ENCODE measurements around the gene TENM4.

The TENM4 gene

DNA sequence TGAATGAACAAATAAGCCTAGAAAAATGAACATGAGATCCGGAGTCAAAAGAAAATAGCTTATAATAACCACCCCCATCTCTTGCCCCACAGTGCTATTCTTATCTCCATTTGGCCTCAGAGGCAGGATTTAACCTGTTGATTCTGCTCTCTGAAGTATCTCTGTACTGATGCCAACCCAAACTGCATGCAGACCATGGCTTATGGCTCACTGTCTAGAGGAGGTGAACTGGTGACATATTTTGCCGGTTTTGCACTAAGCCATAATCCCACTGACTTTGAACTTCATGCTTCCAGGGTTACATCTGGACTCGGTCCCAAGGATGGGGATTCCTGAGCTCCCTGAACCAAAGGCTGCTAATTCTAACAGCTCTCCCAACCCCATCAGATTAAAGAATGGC, 397.1 kb downstream of the TENM4 start:
- no peak for DNase-seq

DNA sequence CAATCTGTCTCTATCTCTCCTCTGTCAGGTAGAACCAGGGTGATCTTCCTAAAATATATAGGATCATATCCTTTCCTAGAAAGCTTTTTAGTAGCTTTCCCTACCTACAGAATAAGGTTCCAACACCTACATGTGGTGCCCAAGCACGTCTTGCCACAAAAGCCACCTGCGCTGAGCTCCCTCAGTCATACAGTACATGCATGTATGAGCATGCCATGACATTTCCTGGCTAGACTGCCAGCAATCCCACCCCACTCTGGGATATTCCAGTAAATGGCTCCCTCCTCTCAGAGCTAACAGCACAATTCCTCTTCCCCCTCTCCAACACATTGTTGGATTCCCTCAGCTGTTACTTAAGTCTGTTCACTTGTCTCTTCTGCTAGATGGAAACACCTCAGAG, 398.0 kb downstream of the TENM4 start:
- no peak for DNase-seq

GRCh38 chr11:79040348-79040747, 400.5 kb downstream of the TENM4 start:
- no peak for DNase-seq

DNA sequence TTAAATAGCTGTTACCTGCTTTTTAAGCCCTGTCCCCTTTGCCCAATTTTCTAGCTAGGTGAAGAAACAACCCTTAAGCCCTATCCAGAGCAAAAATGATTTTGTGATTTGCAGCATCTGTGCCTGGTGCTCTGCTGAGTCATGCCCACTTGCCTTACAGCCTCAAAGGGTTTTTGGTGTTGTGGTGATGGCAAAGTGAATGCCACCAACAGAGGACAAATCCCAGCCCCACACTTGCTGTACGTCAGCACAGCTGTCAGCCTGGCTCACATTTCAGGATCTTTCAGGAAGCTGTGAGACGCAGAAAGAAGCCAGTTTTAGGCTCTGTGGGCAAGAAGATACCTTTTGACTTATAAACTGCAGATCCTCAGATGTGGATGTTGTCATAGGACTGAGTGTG, 401.7 kb downstream of the TENM4 start:
- no peak for DNase-seq

DNA sequence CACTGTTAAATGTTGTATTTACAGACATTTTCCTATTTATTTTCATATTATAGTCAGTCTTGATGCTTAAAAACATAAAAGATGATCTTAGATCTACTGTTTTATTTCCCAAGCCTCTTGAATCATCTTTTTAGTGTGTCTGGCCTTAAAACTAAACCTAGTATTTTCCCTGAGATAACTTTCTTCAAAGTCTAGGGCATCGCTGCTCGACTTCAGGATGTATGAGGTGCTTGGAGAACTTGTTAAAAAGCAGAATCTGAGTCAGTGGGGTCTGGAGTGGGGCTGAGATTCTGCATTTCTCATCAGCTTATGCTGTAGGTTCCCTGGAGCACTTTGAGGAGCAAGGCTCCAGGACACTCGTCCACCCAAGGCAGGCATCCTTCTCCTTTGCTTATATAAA, 404.9 kb downstream of the TENM4 start:
- no peak for DNase-seq

GRCh38 chr11:79033833-79034232, 407.0 kb downstream of the TENM4 start:
- no peak for DNase-seq

GRCh38 chr11:79030448-79030847, 410.4 kb downstream of the TENM4 start:
- DNase-seq = no peak

DNA sequence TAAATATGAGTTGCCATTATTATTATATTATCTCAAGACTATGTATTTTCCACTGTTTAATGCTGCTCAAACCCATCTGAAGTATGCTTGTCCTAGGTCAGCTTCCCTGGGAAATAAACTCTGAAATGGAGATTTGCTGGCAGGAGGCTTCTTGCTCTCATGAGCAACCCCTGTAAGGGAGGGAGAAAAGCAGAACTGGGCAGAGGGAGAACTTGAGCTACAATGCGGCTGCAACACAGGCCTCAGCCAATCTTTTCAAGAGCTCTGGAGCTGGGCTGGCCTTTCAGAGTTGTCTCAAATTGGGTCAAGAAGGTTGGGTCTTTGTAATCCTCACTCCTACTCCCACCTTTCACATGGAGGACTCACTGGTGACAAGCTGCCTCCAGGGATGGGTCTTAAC, 412.6 kb downstream of the TENM4 start:
- no peak for DNase-seq

DNA sequence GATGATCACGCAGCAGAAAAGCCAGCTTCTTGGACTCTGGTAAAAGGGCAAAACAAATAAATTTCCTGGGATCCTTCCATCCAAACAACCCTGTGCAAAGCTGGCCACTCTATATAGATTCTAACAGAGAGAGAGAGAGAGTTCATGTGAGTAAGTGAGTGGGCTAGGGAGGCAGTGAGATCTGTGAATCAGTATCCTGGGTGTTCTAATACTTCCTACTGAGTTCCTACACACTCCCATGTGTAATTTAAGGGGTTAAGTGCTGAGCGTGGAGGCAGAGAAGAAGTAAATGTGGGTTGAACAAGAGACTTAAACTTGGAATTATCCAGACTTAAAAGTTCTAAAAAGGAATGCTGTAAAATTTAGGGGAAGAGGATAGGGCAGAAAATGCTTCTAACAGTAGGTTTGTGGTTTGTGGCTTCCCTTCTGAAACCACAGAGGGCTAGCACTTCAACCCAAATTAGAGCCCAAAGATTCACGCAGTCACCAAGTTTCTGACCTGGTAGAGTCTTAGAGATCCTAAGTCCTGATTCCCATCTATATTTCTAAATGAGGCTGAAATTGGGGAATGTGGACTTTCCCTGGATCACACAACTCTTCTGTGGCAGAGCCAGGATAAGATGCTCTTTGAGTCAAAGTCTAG, 413.9 kb downstream of the TENM4 start:
- DNase-seq = no peak

DNA sequence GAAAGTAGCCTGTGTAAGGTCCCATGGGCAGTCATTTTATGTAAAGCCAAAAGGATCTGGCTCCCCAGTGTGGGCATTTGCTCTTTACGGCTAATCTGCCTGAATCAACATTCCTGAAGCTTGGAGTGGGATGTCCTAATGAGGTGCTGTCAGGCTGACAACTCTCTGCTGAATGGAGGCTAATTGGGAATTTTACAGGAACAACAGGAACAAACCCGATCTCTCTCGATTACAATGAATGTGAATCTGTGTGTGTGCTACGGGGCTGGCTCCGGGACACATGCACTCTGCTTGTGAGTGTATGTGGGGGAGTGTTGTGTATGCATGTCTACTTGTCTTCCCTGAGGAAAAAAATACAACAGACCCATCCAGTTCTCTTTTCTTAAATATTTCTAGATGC, 415.2 kb downstream of the TENM4 start:
- DNase-seq = no peak

DNA sequence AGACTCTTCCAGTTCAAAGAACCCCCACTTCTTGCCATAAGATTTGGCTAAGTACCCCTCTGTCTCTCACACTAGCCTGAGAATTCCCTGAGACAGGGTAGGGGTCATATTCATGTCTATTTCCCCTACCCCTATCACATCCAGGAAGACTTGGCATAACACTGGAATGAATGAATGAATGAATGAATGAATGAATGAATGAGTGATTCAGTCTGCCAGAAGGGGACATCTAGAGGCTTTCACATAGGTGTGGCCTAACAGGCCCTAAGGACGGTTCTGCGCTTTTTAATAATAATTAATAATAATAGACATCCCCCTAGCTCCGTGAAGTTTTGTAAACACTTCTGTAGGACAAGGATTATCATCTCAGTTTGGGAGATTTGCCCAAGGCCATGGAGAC, 415.7 kb downstream of the TENM4 start:
- no peak for DNase-seq

DNA sequence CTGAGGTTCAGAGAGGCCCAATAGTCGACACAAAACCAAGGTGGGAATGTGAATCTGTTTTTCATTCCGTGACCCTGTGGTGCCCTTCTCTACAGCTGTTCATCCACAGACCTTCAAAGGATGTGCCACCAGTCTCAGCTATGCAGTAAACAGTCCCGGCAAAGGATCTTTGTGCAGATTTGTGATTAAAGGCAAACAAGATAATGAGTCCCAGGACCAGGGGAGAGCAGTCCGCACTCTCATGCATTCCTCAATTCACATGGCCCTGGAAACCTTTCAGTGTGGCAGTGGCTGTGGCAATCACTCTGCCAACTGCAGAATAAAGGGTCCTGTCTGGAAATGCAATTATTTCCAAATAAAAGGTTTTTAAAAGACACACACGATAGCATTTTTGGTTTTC, 418.6 kb downstream of the TENM4 start:
- DNase-seq = no peak

DNA sequence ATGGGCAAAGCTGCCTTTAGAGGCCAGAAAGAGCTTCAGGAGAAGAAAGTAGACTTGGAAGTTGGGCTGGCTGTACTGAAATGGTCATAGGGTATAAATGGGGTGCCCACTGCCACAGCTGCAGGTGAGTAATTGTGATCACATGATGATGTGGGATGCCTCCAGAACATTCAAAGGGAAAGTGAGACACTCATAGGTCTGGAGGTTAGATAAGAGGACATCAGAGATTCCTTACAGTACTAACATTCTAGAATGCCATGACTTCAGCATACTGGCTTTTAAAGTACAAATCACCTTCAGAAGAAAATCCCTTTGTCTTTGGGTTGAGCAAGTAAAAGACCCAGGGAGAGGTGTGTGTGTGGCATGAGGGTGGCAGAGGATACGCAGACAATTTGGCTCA, 419.2 kb downstream of the TENM4 start:
- no peak for DNase-seq

DNA sequence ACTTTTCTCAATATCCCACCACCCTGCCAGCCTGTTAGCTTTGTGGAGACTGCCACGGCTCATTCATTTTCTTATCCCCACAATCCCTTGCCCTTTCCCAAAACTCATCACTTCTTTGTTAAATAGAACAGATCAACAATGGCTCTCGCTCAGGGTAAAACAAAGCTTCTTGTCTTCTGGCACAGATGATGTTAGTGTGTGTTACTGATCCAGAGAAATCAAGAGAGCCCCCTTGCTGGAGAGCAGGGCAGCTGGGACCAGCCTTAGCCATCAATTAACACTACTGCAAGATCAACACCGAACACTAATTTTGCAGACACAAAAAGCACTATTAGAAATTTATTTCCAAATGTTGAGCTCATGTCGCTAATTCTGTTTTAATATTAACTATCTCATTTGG, 420.9 kb downstream of the TENM4 start:
- DNase-seq = no peak

DNA sequence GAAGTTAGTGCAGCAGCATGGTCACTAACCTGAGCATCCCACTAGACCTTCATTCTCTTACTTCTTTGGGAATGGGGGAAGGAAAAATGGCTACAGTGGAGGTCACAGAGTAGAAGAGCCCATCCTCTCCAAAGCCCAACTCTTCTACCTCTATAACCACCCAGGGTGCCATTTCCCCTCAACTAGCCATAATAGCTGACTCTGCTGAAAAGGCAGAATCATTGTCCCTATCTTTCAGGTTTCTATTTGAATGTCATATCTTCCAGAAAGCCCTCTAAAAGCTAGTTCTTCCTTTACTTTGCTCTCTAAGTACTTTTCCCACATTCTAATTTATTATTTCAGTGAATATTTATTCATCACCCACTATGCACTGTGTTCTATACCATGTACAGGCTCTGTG, 421.6 kb downstream of the TENM4 start:
- no peak for DNase-seq

DNA sequence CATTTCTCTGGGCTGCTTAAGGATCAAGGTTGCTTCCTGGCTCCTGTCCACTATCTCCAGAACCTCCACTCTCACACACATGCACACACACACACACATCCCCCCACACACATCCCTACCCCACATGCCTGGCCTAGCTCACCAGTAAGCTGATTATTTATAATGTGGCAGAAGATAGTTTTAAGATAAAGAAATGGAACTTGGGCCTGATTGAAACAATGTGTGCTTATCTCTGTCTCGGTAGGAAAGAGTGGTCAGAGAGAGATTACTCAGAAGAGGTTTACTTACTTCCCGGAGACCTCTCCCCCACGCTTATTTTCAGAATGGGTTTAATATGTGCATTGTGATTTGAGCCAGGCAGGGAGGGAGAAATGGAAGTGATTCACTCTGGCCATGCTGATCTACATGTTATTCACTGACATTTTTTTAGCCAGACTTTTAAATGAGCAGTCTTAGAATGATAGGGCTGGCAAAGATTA, 422.4 kb downstream of the TENM4 start:
- DNase-seq = no peak

DNA sequence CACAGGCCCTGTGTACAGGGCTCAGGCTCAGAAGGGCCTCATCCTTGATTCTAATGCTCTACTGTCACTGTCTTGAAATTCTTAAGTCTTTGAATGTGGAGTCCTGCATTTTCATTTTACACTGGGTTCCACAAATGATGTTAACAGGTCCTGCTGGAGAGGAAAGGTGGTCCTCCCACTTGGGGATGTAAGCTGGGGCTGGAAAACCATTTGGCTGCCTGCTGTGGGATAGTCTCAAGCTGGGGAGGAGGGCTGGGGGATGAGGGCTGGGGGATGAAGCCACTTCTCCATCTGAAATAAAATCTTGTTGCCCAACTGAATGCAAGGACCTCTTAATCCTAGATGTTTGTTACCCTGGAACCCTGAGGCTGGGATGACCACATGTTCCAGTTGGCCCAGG, 423.0 kb downstream of the TENM4 start:
- DNase-seq = no peak

DNA sequence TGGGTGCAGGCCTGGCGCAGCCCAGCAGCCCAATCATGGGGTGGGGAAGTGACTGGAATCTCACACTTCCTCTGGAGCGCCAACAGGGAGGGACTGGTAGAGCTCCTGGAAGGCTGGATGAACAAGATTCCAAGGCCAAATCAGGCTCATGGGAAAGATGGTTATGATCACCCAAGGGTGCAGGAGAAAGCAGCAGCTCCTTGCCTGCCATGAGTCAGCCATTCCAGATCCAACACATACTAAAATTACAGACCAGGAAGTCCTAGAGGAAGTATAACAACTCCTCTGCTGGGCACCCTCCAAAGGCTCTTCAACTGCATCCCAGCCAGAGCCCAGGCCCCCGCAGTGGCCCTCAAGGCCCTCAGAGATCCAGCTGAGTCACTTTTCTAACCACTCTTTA, 427.3 kb downstream of the TENM4 start:
- no peak for DNase-seq

GRCh38 chr11:79011357-79011756, 429.5 kb downstream of the TENM4 start:
- DNase-seq = no peak

DNA sequence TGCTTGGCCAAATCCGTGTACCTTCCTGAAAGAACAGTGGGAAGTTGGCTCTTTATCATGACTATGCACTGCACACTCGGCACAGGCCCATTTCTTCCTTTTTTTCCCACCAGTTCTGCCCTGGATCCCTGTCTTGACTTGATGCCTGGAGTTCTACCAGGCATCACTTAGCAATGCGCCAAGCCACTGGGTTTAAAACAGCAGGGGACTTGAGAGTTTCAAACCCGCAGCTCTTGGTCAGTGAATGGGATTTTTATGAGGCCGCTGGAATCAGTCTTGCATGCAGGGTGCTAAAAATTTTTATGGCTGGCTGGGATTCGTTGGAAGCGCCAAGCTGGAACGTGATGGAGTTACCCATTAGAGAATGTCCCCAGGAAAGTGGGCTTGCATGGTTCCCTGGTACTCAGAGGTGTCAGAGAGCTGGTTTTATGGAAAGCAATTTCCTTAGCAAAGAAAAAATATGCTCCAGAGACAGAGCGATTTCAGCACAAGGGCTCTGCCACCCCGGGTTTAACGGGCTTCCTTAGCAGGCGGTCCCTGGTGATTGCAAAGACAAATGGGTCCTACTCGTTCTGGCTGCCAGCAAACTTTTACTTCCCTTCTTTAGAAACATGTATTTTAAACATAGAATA, 432.9 kb downstream of the TENM4 start:
- no peak for DNase-seq

GRCh38 chr11:79006854-79007253, 434.0 kb downstream of the TENM4 start:
- DNase-seq = no peak

- DNase-seq = no peak
These were observed 444.8 kb downstream of the TENM4 start for GRCh38 chr11:78996007-78996406.

GRCh38 chr11:78995171-78995570, 445.7 kb downstream of the TENM4 start:
- no peak for DNase-seq

DNA sequence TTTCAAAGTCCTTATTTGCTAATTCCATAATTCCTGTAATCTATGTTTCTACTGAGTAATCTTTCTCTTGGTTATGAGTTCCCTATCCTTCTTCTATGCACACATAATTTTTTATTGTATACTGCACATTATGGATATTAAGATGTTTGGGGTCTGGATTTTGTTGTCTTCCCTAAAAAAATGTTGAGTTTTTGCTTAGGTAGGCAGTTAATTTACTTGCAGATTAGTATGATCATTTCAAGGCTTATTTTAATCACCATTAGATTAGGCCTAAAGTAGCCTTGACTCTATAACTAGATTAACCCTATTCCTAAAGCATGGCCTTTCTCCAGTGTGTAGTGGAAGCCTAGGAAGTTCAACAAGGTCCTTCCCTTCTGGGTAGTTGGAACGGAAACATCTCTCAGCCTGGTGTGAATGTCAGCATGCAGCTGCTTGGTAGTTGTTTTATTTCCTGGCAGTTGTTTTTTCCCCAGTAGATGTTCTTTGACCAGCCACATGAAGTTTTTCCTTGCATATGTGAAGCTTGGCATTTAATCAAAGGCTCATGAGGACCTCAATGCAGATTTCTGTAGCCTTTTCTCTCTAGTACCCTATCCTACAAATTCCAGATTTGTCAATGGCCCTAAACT, 446.9 kb downstream of the TENM4 start:
- no peak for DNase-seq

DNA sequence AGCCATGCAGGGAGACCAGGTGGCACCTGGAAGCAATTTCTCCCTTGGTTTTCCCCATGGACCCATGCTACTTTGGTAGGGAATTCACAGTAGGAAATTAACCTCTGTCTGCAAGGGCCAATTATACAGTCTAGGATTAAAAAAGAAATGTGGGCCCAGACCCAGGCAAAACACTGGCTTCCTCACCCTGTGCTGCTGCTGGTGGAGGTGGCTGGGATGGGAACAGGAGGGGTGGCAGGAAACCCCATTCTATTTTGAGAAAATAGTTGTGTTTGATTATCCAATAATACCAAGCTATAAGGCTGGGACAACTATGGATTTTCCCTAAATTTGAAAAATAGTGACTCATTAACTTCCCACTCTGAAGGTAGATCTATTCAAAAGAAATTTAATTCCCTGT, 449.1 kb downstream of the TENM4 start:
- DNase-seq = no peak

Data from femur (tissue), 1 donor.